Endothelial cell of umbilical vein (primary cell): ENCODE data around the gene SGK1.

Source experiments
- EZH2 ChIP-seq: IDR thresholded peaks from 2 replicates; pipeline ENCODE4 v1.6.1; 2012; ENCODE audit warnings: borderline replicate concordance, low read depth, mild to moderate bottlenecking, moderate library complexity, low read length, inconsistent platforms; ENCODE audit not compliant: severe bottlenecking
- GATA2 ChIP-seq: IDR thresholded peaks from 2 replicates; pipeline ENCODE4 v1.7.0; 2011; ENCODE audit warnings: low read depth, mild to moderate bottlenecking, moderate library complexity, mixed read lengths, low read length; ENCODE audit not compliant: insufficient read length, insufficient read depth
- POLR2A ChIP-seq: IDR thresholded peaks from 2 replicates; pipeline ENCODE4 v1.6.1; 2012; ENCODE audit warnings: low read depth, mild to moderate bottlenecking, control low read depth, low read length
- TF ChIP-seq, protein P1 (sequence below), 2 donors: IDR thresholded peaks; 1 replicate in 1 of 2; 2 replicates in 1 of 2; pipeline ENCODE4 v1.5.1; 2011; ENCODE audit warnings: low read length in 2 of 2, mild to moderate bottlenecking in 2 of 2, moderate library complexity in 2 of 2, control low read depth in 1 of 2, inconsistent platforms in 1 of 2, low read depth in 1 of 2; ENCODE audit not compliant: insufficient read depth in 1 of 2; ENCODE audit errors: extremely low read depth in 1 of 2

DNA sequence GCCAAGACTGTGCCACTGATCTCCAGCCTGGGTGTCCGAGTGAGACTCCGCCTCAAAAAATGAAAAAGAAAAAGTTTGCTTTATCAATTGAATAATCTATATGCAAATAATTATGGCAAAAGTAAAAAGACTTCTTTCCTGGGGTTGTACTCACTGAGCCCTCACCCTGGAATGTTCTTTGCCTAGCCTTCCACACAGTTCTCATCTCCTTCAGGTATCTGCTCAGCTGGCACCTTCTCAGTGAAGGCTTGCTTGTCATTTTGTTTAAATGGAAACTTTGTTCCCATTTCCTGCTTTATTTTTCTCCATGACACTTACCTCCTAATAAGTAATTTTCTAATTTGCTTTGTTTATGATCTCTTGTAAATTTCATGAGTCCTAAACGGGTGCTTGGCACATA, 96.7 kb downstream of the SGK1 start:
- TF ChIP-seq, protein P1, sequence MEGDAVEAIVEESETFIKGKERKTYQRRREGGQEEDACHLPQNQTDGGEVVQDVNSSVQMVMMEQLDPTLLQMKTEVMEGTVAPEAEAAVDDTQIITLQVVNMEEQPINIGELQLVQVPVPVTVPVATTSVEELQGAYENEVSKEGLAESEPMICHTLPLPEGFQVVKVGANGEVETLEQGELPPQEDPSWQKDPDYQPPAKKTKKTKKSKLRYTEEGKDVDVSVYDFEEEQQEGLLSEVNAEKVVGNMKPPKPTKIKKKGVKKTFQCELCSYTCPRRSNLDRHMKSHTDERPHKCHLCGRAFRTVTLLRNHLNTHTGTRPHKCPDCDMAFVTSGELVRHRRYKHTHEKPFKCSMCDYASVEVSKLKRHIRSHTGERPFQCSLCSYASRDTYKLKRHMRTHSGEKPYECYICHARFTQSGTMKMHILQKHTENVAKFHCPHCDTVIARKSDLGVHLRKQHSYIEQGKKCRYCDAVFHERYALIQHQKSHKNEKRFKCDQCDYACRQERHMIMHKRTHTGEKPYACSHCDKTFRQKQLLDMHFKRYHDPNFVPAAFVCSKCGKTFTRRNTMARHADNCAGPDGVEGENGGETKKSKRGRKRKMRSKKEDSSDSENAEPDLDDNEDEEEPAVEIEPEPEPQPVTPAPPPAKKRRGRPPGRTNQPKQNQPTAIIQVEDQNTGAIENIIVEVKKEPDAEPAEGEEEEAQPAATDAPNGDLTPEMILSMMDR (IDR thresholded peaks at IDR 0.05; ENCODE audit: extremely low read depth in 1 of 2, insufficient read depth in 1 of 2, low read depth in 1 of 2, low read length in 2 of 2), result no peak
- TF ChIP-seq EZH2 (no peak), POLR2A (no peak), GATA2 (no peak)
